Neural cell (in vitro differentiated cells): ENCODE data around the gene FBN1.

Experiments
- CTCF ChIP-seq: fragments of 450-650 bp; IDR thresholded peaks from 2 replicates; pipeline ENCODE4 v1.5.1; 2014; ENCODE audit warnings: antibody characterized with exemption, mild to moderate bottlenecking, moderate library complexity; ENCODE audit not compliant: poor library complexity, severe bottlenecking
- EP300 ChIP-seq: fragments of 450-650 bp; conservative IDR thresholded peaks from 2 replicates; pipeline ENCODE4 v1.6.1; 2014; ENCODE audit warnings: antibody characterized with exemption, mild to moderate bottlenecking, moderate library complexity; ENCODE audit not compliant: poor library complexity, severe bottlenecking
- EZH2 ChIP-seq: fragments of 200-600, 300-800 bp; shearing (Covaris generic), sonication (generic); IDR thresholded peaks from 2 replicates; pipeline ENCODE4 v1.6.1; 2014; ENCODE audit warnings: antibody characterized with exemption, low read length, borderline replicate concordance, mild to moderate bottlenecking; ENCODE audit not compliant: insufficient read depth, poor library complexity, severe bottlenecking
- POLR2AphosphoS5 ChIP-seq: IDR thresholded peaks from 2 replicates; pipeline ENCODE4 v1.6.1; 2012
- RAD21 ChIP-seq: fragments of 450-650 bp; conservative IDR thresholded peaks from 2 replicates; pipeline ENCODE4 v1.6.1; 2014; ENCODE audit warnings: antibody characterized with exemption, mild to moderate bottlenecking, moderate library complexity
- REST ChIP-seq: IDR thresholded peaks from 2 replicates; pipeline ENCODE4 v1.6.1; 2012; ENCODE audit warnings: borderline replicate concordance

GRCh38 chr15:48540756-48541155 lies 104.8 kb downstream of the FBN1 start:
- TF ChIP-seq CTCF (no peak), POLR2AphosphoS5 (no peak), EZH2 (no peak), REST (no peak), RAD21 (no peak), EP300 (no peak)
